Body of pancreas (tissue), 4 donors: ENCODE data around the gene MYCL. TPM values are rescaled to one million over a fixed set of nuclear protein-coding genes. Genes with fewer than 3 reads are reported as not detected.

Source experiments
- ATAC-seq: fragments of 150-250 bp; one replicate; pipeline ENCODE4 v1.9.1; 2016
- DNase-seq, 4 donors: peaks; one replicate each; pipeline ENCODE4 v3.0.0-alpha.2; 2019
- H3K27ac ChIP-seq, 4 donors: fragments of 200-600 bp; sonication (generic); 1 replicate in 3 of 4; 2 replicates in 1 of 4; pipeline versions ENCODE4 v1.5.1 to v1.6.1; 2016 to 2019; ENCODE audit warnings: mild to moderate bottlenecking in 1 of 4, mixed read lengths in 1 of 4, moderate library complexity in 1 of 4
- H3K27me3 ChIP-seq, 2 donors: fragments of 200-600 bp; sonication (generic); one replicate each; pipeline ENCODE4 v1.6.0; 2016; ENCODE audit warnings: mild to moderate bottlenecking in 1 of 2
- H3K36me3 ChIP-seq, 2 donors: fragments of 200-600 bp; sonication (generic); replicated peaks in 1 of 2; 2 replicates each; pipeline ENCODE4 v1.5.1; 2016; ENCODE audit warnings: low read depth in 2 of 2; ENCODE audit not compliant: insufficient read depth in 1 of 2
- H3K4me1 ChIP-seq: fragments of 200-600 bp; sonication (generic); one replicate; pipeline ENCODE4 v1.6.0; 2016
- H3K4me3 ChIP-seq, 2 donors: fragments of 200-600 bp; sonication (generic); 1 replicate in 1 of 2; 2 replicates in 1 of 2; pipeline ENCODE4 v1.5.1; 2016 to 2019
- H3K9me3 ChIP-seq, 3 donors: fragments of 200-600 bp; sonication (generic); 1 replicate in 2 of 3; 2 replicates in 1 of 3; pipeline ENCODE4 v1.5.1; 2016
- CTCF ChIP-seq, 7 experiments: fragments of 450-650 bp in 4 of 7; fragments of 200-600 bp in 3 of 7; sonication (generic) in 3 of 7; IDR thresholded peaks; one replicate each; pipeline ENCODE4 v1.5.1; 2016 to 2019; ENCODE audit warnings: antibody characterized with exemption in 7 of 7
- POLR2A ChIP-seq, 3 donors: fragments of 450-650 bp; IDR thresholded peaks; one replicate each; pipeline ENCODE4 v1.6.1; 2016; ENCODE audit warnings: antibody characterized with exemption in 3 of 3, mild to moderate bottlenecking in 2 of 3
- WGBS, 2 donors: methylation state at CpG; one replicate each; pipeline ENCODE4 v1.1.5; 2017; 5-methylcytosine and 5-hydroxymethylcytosine counted together
- intact Hi-C: fragments of 100-400 bp; cut with DNase I; formaldehyde crosslinking; loops from one replicate; pipeline ENCODE4 v1.15.1; 2023
- total RNA-seq, 2 donors: library from RNA; depleted of rRNA; stranded (reverse); fragments of >200 nt; gene quantifications; one replicate each; pipeline ENCODE4 v1.1.0, GENCODE V29; 2016

The MYCL gene
- total RNA-seq, 2 donors from 2014 or later: 28.3 to 33.0 TPM

DNA sequence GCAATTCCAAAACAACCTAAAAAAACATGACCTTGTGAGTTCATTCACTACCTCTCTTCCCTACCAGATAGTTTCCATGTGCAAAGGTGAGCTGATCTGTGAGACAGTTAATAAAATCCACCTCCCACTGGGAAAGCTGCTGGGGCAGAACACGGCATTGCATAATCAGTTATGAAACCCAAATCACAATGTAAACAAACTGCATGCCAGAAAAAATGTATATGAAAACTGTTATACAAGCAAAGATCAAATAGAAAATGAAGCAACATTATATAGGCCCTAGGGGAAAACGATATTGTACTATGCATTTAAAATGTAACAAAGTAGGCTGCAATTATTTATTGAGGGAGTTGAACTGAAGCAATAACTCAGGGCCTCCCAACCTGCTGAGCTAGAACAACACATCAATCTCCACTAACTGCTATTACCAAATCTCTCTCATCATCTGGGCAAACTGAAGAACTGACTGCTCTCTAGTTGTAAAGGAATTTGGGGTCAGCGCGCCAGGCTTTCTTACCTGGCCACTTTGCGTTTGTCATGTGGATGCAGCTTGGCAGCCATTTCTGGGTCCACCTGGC lies 49.4 kb downstream of the MYCL start:
- peaks cover 29% of the 10 kb centered on the region for H3K4me1 ChIP-seq
- DNase-seq (peak in 2 of 4 donors; percentile 33 to 44), ATAC-seq (peak; percentile 62)
- WGBS, 2 donors: 19 to 25% methylated on average over 5 of the region's 5 CpGs
- no peaks in the 10 kb centered on the region for H3K9me3 ChIP-seq
- no peak for TF ChIP-seq CTCF (IDR thresholded peaks at IDR 0.05)
- no peak for TF ChIP-seq POLR2A (IDR thresholded peaks at IDR 0.05)
- H3K27me3 ChIP-seq: no peaks in the 10 kb centered on the region
- H3K4me3 ChIP-seq: no peak overlapping the region
- H3K36me3 ChIP-seq: peaks cover 0 to 2% of the 10 kb centered on the region in 2 donors
- H3K27ac ChIP-seq: peak overlapping the region in 3 of 4 donors; percentile 56 to 67 (median 64)
- intact Hi-C loops: no loop called here

DNA sequence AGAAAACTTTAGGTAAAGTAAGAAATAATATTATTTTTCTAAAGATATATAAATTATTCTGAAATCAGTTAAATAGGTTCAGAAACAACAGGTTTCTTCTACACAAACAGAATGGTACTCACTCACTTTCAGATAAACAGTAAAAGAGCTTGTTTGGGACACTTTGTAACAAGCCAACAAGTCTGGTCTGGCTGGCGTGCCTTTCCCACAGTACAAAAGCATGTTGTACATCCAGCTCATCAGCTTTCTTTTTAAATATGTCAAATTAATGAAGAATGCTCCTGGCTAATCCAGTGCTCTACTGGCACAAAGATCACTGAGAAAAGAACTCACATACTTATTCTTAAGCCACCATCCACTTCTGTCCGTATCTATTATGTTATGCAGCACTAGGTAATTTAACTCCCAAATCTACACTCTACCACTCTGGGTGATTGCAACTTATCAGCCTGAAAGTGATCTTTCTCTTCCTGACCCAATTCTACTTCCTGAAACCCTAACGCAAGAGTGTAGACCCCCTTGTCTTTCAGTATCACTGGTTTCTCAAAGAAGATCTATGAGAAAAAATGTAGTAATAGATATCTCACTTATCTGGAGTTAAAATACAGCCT lies 51.0 kb downstream of the MYCL start:
- WGBS, 2 donors: 57 to 58% methylated on average over 3 of the region's 3 CpGs
- H3K27me3 ChIP-seq: no peaks in the 10 kb centered on the region
- H3K4me1 ChIP-seq: peaks cover 40% of the 10 kb centered on the region
- DNase-seq (no peak), ATAC-seq (no peak)
- TF ChIP-seq POLR2A (IDR thresholded peaks at IDR 0.05) (no peak), CTCF (IDR thresholded peaks at IDR 0.05) (no peak)
- intact Hi-C loops: no loop called here
- peak overlapping the region in 2 of 4 donors; percentile 64 to 67 for H3K27ac ChIP-seq
- no peaks in the 10 kb centered on the region for H3K9me3 ChIP-seq
- H3K36me3 ChIP-seq: peaks cover 0 to 2% of the 10 kb centered on the region in 2 donors
- H3K4me3 ChIP-seq: no peak overlapping the region

- 75 to 76% methylated on average over 1 of the region's 1 CpG for WGBS, 2 donors
- DNase-seq (no peak), ATAC-seq (no peak)
- Histone ChIP-seq H3K36me3 (peaks cover 0 to 2% of the 10 kb centered on the region in 2 donors), H3K4me3 (no peak overlapping the region), H3K27ac (no peak overlapping the region), H3K9me3 (no peaks in the 10 kb centered on the region), H3K27me3 (no peaks in the 10 kb centered on the region), H3K4me1 (peaks cover 55% of the 10 kb centered on the region)
- intact Hi-C loops: no loop called here
- TF ChIP-seq CTCF (IDR thresholded peaks at IDR 0.05) (no peak), POLR2A (IDR thresholded peaks at IDR 0.05) (no peak)
Measured at GRCh38 chr1:39849203-39849602, 52.5 kb downstream of the MYCL start.

- H3K27me3 ChIP-seq: no peaks in the 10 kb centered on the region
- H3K4me1 ChIP-seq: peaks cover 62% of the 10 kb centered on the region
- H3K27ac ChIP-seq: no peak overlapping the region
- H3K9me3 ChIP-seq: no peaks in the 10 kb centered on the region
- no peak overlapping the region for H3K4me3 ChIP-seq
- 95 to 96% methylated on average over 6 of the region's 6 CpGs for WGBS, 2 donors
- ATAC-seq (no peak), DNase-seq (no peak)
- peaks cover 0 to 6% of the 10 kb centered on the region in 2 donors for H3K36me3 ChIP-seq
- intact Hi-C loops: no loop called here
- no peak for TF ChIP-seq CTCF (IDR thresholded peaks at IDR 0.05)
- no peak for TF ChIP-seq POLR2A (IDR thresholded peaks at IDR 0.05)
Measured at GRCh38 chr1:39847940-39848339, 53.8 kb downstream of the MYCL start.

- H3K27me3 ChIP-seq: no peaks in the 10 kb centered on the region
- intact Hi-C loops: no loop called here
- peaks cover 0 to 11% of the 10 kb centered on the region in 2 donors for H3K36me3 ChIP-seq
- TF ChIP-seq CTCF (IDR thresholded peaks at IDR 0.05): no peak
- TF ChIP-seq POLR2A (IDR thresholded peaks at IDR 0.05): no peak
- H3K4me3 ChIP-seq: no peak overlapping the region
- H3K9me3 ChIP-seq: no peaks in the 10 kb centered on the region
- WGBS, 2 donors: 76 to 79% methylated on average over 1 of the region's 1 CpG
- DNase-seq: no peak
- ATAC-seq: no peak
- peaks cover 57% of the 10 kb centered on the region for H3K4me1 ChIP-seq
- H3K27ac ChIP-seq: peak overlapping the region in 3 of 4 donors; percentile 58 to 81 (median 75)
Measured at GRCh38 chr1:39846796-39847195, 54.9 kb downstream of the MYCL start.
